Measurements from ENCODE around the gene ZNF689. TPM values are rescaled to one million over a fixed set of nuclear protein-coding genes. Genes with fewer than 3 reads are reported as not detected.

Gene ZNF689
- total RNA-seq = 6.9 and 7.4 TPM in 2 replicates

GRCh38 chr16:30609926-30610839 is at the start of gene ZNF689:
TSS of gene ZNF689 (minus strand) at chr16:30610389. CDS start at chr16:30610041, 348 bp downstream.
- no peak for TF ChIP-seq CTCF (IDR thresholded peaks at IDR 0.05; ENCODE audit: insufficient read depth, low read depth, low read length)
- peak within 1 kb of the TSS; percentile 97 for H3K4me3 ChIP-seq (ENCODE audit: low read depth, low read length)
- peak; percentile 98 for DNase-seq (ENCODE audit: low read depth)

- TF ChIP-seq CTCF (IDR thresholded peaks at IDR 0.05; ENCODE audit: insufficient read depth, low read depth, low read length) = no peak
- peak overlapping the region; percentile 93 for H3K4me3 ChIP-seq (ENCODE audit: low read depth, low read length)
- DNase-seq (ENCODE audit: low read depth) = peak; percentile 99
Observed at GRCh38 chr16:30658731-30659506, 48.7 kb upstream of the ZNF689 start.

DNA sequence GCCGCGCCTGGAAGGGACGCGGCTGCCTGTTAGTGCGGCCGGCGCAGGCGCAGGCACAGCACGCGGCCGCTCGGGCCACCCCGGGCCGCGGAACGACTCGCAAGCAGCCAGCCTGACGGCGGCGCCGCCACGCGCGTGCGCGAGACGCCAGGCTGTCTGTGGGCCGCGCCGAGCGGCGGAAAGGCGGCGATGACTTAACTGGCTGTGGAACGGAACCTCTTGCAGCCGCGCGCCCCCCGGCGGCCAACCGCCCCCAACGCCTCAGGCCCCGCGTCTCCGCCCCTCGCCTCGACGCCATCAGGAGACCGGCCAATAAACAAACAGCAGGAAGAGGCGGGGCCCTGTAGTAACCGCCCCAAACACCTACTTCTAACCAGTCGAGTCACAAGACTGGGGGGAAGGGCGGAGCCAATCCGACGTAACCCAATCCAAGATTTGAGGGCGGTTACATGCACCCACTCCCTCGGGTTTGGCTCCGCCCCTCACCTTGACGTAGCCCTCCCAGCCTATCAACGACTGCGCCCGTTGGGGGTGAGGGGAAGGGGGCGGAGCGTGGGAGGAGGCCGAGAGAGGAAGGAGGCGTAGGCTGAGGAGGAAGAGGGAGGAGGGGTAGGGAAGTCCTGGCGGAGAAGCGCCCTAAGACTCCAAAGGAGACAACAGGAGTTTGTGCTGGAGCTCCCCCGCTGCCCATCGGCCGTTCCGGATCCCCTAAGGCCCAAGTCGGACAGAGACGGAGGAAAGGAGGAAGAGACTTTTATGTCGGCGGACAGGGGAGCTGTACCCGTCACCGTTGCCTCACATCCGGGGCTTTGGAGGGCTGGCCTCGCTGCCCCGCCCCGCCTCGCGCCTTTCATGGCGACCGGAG is 47.9 kb upstream of the ZNF689 start, which contains the start of gene FBRS:
Gene FBRS (plus strand): TSS at position 566 of the 865 bp plus-strand sequence. CDS start 1,088 bp downstream, outside the sequence.
- DNase-seq (ENCODE audit: low read depth) = peak; percentile 100
- peak within 1 kb of the TSS; percentile 93 for H3K4me3 ChIP-seq (ENCODE audit: low read depth, low read length)

GRCh38 chr16:30656974-30657865 is 47.0 kb upstream of the ZNF689 start:
- DNase-seq (ENCODE audit: low read depth) = no peak
- no peak for TF ChIP-seq CTCF (IDR thresholded peaks at IDR 0.05; ENCODE audit: insufficient read depth, low read depth, low read length)
- peak overlapping the region; percentile 59 for H3K4me3 ChIP-seq (ENCODE audit: low read depth, low read length)

More for the DNA sequence above, 47.9 kb upstream of the ZNF689 start, which contains the start of gene FBRS:
- peak; percentile 70 for TF ChIP-seq CTCF (IDR thresholded peaks at IDR 0.05; ENCODE audit: insufficient read depth, low read depth, low read length)

DNA sequence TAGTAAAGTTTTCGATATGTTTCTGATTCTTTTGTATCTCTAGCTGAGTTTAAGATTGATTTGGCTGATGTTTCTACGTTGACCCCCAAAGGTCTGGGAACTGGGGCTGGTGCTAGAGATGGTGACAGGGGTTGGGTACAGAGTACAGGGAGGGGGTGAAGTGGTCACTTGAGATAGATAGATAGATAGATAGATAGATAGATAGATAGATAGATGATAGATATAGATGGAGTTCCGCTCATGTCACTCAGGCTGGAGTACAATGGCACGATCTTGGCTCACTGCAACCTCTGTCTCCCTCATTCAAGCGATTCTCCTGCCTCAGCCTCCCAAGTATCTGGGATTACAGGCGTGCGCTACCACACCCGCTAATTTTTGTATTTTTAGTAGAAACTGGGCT is 46.2 kb upstream of the ZNF689 start:
- DNase-seq (ENCODE audit: low read depth) = no peak
- no peak overlapping the region for H3K4me3 ChIP-seq (ENCODE audit: low read depth, low read length)
- no peak for TF ChIP-seq CTCF (IDR thresholded peaks at IDR 0.05; ENCODE audit: insufficient read depth, low read depth, low read length)

Measured in fibroblast of villous mesenchyme (primary cell).